GM12878 (cell line): ENCODE data around the gene ATP6V0A1. TPM values are rescaled to one million over a fixed set of nuclear protein-coding genes. Genes with fewer than 3 reads are reported as not detected.
A peak's percentile ranks its signal among the peaks of the same experiment; 100 is the strongest.

Experiments
- BCL3 ChIP-seq: IDR thresholded peaks from 2 replicates; pipeline ENCODE4 v1.6.1; 2011; ENCODE audit warnings: borderline replicate concordance, low read depth, mild to moderate bottlenecking, moderate library complexity, low read length; ENCODE audit not compliant: insufficient read depth, poor library complexity, severe bottlenecking
- CREB1 ChIP-seq: IDR thresholded peaks from 2 replicates; pipeline ENCODE4 v1.6.1; 2012; ENCODE audit warnings: low read depth, mild to moderate bottlenecking, inconsistent platforms
- EGR1 ChIP-seq, 2 experiments: IDR thresholded peaks; 1 replicate in 1 of 2; 2 replicates in 1 of 2; pipeline ENCODE4 v1.6.1; 2011 to 2012; ENCODE audit warnings: low read depth in 2 of 2, low read length in 2 of 2, borderline replicate concordance in 1 of 2, mild to moderate bottlenecking in 1 of 2, moderate library complexity in 1 of 2
- KDM1A ChIP-seq: fragments of 200-600 bp; sonication (generic); IDR thresholded peaks from 2 replicates; pipeline ENCODE4 v1.6.1; 2016; ENCODE audit warnings: borderline replicate concordance
- MTA3 ChIP-seq: IDR thresholded peaks from 2 replicates; pipeline ENCODE4 v1.6.1; 2012; ENCODE audit warnings: low read length, inconsistent platforms, borderline replicate concordance
- MXI1 ChIP-seq: fragments of 150-350 bp; IDR thresholded peaks from 2 replicates; pipeline ENCODE4 v1.6.1; 2011; ENCODE audit warnings: low read depth, mild to moderate bottlenecking, inconsistent platforms, low read length, improper control_type of control experiment
- POLR2AphosphoS5 ChIP-seq: IDR thresholded peaks from 2 replicates; pipeline ENCODE4 v1.6.1; 2011; ENCODE audit warnings: mild to moderate bottlenecking, low read length, inconsistent platforms
- POU2F2 ChIP-seq: IDR thresholded peaks from 3 replicates; pipeline ENCODE4 v1.6.1; 2011; ENCODE audit warnings: low read depth, mild to moderate bottlenecking, low read length, borderline replicate concordance
- RBBP5 ChIP-seq: fragments of 200-600 bp; sonication (generic); conservative IDR thresholded peaks from 2 replicates; pipeline ENCODE4 v1.6.1; 2016
- RCOR1 ChIP-seq: conservative IDR thresholded peaks from 2 replicates; pipeline ENCODE4 v1.6.1; 2012; ENCODE audit warnings: low read depth, low read length, improper control_type of control experiment
- REST ChIP-seq: IDR thresholded peaks from 2 replicates; pipeline ENCODE4 v1.6.1; 2012; ENCODE audit warnings: mild to moderate bottlenecking, low read depth, low read length
- TARDBP ChIP-seq: IDR thresholded peaks from 2 replicates; pipeline ENCODE4 v1.6.1; 2016; ENCODE audit warnings: borderline replicate concordance
- ZBED1 ChIP-seq: IDR thresholded peaks from 2 replicates; pipeline ENCODE4 v1.6.1; 2016; ENCODE audit warnings: borderline replicate concordance
- ZNF24 ChIP-seq: fragments of 450-650 bp; IDR thresholded peaks from 2 replicates; pipeline ENCODE4 v1.6.1; 2017; ENCODE audit warnings: antibody characterized with exemption, mild to moderate bottlenecking
- polyA plus RNA-seq, 11 experiments: library from polyadenylated mRNA; depleted of rRNA in 4 of 11; unstranded in 6 of 11; stranded (reverse) in 5 of 11; fragments of >200 nt; fragmentation: Nextera tagmentation in 4 of 11; fragmentation: Illumina TruSeq in 1 of 11; extraction: Ambion mirVana in 4 of 11; extraction: Trizol in 1 of 11; gene quantifications; 1 replicate in 1 of 11; 2 replicates in 10 of 11; pipeline versions ENCODE4 v1.2.1 to v1.2.3, GENCODE V29; 2011 to 2016; ENCODE audit warnings: inconsistent platforms in 2 of 11, missing spikeins in 2 of 11, low read depth in 1 of 11
- total RNA-seq, 4 experiments: library from RNA; depleted of rRNA in 3 of 4; stranded (reverse); fragments of >200 nt in 3 of 4; fragmentation: Illumina TruSeq in 1 of 4; extraction: Trizol in 1 of 4; gene quantifications; 2 replicates each; pipeline versions ENCODE4 v1.2.1 to v1.2.3, GENCODE V29; 2013 to 2021
- TF ChIP-seq, protein P1 (sequence below): fragments of 450-650 bp; formaldehyde crosslinking; IDR thresholded peaks from 2 replicates; pipeline ENCODE4 v1.4.0; 2022; ENCODE audit warnings: mild to moderate bottlenecking, moderate library complexity
- TF ChIP-seq, protein P2 (sequence below): IDR thresholded peaks from 2 replicates; pipeline ENCODE4 v1.6.1; 2011; ENCODE audit warnings: mild to moderate bottlenecking, low read depth, low read length, moderate library complexity; ENCODE audit not compliant: insufficient replicate concordance
- TF ChIP-seq, protein P3 (sequence below): fragments of 450-650 bp; IDR thresholded peaks from 2 replicates; pipeline ENCODE4 v1.6.1; 2016; ENCODE audit warnings: mild to moderate bottlenecking
- TF ChIP-seq, protein P4 (sequence below): IDR thresholded peaks from 2 replicates; pipeline ENCODE4 v1.6.1; 2012; ENCODE audit warnings: low read depth, low read length, improper control_type of control experiment

Gene ATP6V0A1
- total and polyA plus RNA-seq, 10 of the 15 experiments (the other 5 are each of a cell fraction or from before 2014, with no cell fraction given): 3.0 to 76.6 (median 30.9) TPM

DNA sequence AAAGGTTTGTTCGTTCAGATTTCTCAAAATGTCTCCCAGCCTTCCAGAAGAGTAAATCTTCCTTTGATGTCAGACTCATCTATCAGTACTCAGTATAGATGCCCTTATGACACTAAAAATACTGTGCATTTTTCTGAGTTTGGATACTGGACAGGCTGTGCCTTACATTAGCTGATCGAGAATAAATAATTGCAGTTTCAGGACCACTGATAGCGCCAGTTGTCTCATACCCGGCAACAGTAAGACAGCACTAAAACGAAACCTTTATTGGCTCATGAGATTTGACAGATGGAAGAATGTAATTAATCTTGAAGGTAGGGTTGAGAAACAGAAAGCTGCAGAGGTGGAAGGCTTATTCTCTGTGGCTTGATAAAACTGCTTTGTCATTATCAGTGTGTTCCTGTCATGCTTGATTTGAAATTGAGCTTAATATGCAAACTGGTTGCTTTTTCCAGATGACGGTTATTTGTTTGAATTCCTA lies 1.2 kb downstream of the ATP6V0A1 start (continued):
- TF ChIP-seq, protein P1, sequence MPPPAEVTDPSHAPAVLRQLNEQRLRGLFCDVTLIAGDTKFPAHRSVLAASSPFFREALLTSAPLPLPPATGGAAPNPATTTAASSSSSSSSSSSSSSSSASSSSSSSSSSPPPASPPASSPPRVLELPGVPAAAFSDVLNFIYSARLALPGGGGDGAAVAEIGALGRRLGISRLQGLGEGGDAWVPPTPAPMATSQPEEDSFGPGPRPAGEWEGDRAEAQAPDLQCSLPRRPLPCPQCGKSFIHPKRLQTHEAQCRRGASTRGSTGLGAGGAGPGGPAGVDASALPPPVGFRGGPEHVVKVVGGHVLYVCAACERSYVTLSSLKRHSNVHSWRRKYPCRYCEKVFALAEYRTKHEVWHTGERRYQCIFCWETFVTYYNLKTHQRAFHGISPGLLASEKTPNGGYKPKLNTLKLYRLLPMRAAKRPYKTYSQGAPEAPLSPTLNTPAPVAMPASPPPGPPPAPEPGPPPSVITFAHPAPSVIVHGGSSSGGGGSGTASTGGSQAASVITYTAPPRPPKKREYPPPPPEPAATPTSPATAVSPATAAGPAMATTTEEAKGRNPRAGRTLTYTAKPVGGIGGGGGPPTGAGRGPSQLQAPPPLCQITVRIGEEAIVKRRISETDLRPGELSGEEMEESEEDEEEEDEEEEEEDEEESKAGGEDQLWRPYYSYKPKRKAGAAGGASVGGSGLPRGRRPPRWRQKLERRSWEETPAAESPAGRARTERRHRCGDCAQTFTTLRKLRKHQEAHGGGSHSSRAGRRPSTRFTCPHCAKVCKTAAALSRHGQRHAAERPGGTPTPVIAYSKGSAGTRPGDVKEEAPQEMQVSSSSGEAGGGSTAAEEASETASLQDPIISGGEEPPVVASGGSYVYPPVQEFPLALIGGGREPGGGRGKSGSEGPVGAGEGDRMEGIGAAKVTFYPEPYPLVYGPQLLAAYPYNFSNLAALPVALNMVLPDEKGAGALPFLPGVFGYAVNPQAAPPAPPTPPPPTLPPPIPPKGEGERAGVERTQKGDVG (CRISPR knock-in tag): no peak
- TF ChIP-seq ZNF24: no peak
- no peak for TF ChIP-seq TARDBP
- TF ChIP-seq, protein P2, sequence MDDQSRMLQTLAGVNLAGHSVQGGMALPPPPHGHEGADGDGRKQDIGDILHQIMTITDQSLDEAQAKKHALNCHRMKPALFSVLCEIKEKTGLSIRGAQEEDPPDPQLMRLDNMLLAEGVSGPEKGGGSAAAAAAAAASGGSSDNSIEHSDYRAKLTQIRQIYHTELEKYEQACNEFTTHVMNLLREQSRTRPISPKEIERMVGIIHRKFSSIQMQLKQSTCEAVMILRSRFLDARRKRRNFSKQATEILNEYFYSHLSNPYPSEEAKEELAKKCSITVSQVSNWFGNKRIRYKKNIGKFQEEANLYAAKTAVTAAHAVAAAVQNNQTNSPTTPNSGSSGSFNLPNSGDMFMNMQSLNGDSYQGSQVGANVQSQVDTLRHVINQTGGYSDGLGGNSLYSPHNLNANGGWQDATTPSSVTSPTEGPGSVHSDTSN: peak; percentile 90
- 0 out of 2 replicates have a peak, but pooled peaks have one; percentile 51 for TF ChIP-seq RCOR1
- TF ChIP-seq RBBP5: no peak
- TF ChIP-seq CREB1: peak; percentile 50; the same call in 1 of the 2 replicates
- TF ChIP-seq REST: peak; percentile 93
- TF ChIP-seq, protein P3, sequence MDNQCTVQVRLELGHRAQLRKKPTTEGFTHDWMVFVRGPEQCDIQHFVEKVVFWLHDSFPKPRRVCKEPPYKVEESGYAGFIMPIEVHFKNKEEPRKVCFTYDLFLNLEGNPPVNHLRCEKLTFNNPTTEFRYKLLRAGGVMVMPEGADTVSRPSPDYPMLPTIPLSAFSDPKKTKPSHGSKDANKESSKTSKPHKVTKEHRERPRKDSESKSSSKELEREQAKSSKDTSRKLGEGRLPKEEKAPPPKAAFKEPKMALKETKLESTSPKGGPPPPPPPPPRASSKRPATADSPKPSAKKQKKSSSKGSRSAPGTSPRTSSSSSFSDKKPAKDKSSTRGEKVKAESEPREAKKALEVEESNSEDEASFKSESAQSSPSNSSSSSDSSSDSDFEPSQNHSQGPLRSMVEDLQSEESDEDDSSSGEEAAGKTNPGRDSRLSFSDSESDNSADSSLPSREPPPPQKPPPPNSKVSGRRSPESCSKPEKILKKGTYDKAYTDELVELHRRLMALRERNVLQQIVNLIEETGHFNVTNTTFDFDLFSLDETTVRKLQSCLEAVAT: no peak
- no peak for TF ChIP-seq MTA3
- no peak for TF ChIP-seq KDM1A
- 0 out of 2 replicates have a peak, but pooled peaks have one; percentile 22 for TF ChIP-seq ZBED1
- no peak for TF ChIP-seq EGR1 (IDR thresholded peaks at IDR 0.05; ENCODE audit: borderline replicate concordance in 1 of 2, low read depth in 2 of 2, low read length in 2 of 2)
- no peak for TF ChIP-seq POLR2AphosphoS5
- TF ChIP-seq POU2F2: 0 out of 3 replicates have a peak, but pooled peaks have one; percentile 20
- peak; percentile 93 for TF ChIP-seq MXI1
- no peak for TF ChIP-seq BCL3
- TF ChIP-seq, protein P4, sequence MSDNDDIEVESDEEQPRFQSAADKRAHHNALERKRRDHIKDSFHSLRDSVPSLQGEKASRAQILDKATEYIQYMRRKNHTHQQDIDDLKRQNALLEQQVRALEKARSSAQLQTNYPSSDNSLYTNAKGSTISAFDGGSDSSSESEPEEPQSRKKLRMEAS: peak; percentile 36; the same call in 1 of the 2 replicates
